Prostate gland (tissue), 2 donors: Measurements from ENCODE around the gene ASCC2.

ENCODE experiments used
- POLR2AphosphoS5 ChIP-seq: sonication (generic); formaldehyde crosslinking; IDR thresholded peaks from one replicate; pipeline ENCODE4 v1.6.1; 2017; ENCODE audit warnings: antibody characterized with exemption
- TF ChIP-seq, protein P1 (sequence below), 4 experiments: fragments of 200-600 bp in 2 of 4; fragments of 450-650 bp in 2 of 4; sonication (generic) in 2 of 4; IDR thresholded peaks; 1 replicate in 3 of 4; 2 replicates in 1 of 4; pipeline ENCODE4 v1.5.1; 2016 to 2019; ENCODE audit warnings: antibody characterized with exemption in 4 of 4, mild to moderate bottlenecking in 2 of 4, moderate library complexity in 2 of 4

- TF ChIP-seq, protein P1, sequence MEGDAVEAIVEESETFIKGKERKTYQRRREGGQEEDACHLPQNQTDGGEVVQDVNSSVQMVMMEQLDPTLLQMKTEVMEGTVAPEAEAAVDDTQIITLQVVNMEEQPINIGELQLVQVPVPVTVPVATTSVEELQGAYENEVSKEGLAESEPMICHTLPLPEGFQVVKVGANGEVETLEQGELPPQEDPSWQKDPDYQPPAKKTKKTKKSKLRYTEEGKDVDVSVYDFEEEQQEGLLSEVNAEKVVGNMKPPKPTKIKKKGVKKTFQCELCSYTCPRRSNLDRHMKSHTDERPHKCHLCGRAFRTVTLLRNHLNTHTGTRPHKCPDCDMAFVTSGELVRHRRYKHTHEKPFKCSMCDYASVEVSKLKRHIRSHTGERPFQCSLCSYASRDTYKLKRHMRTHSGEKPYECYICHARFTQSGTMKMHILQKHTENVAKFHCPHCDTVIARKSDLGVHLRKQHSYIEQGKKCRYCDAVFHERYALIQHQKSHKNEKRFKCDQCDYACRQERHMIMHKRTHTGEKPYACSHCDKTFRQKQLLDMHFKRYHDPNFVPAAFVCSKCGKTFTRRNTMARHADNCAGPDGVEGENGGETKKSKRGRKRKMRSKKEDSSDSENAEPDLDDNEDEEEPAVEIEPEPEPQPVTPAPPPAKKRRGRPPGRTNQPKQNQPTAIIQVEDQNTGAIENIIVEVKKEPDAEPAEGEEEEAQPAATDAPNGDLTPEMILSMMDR (IDR thresholded peaks at IDR 0.05), result no peak
- peak; percentile 36 for TF ChIP-seq POLR2AphosphoS5
These were observed 42.4 kb downstream of the ASCC2 start for GRCh38 chr22:29795663-29796062.
